Panc1 (cell line): Measurements from ENCODE around the gene CALM3. TPM values are rescaled to one million over a fixed set of nuclear protein-coding genes. Genes with fewer than 3 reads are reported as not detected.

Experiments
- ATAC-seq: fragments of 200-7000 bp; cut with Tn5 transposase; 2 replicates; pipeline ENCODE4 v1.9.1; 2020; ENCODE audit warnings: mild to moderate bottlenecking, moderate library complexity
- BruUV-seq: library from RNA; stranded (reverse); fragments of 400-500 nt; replicated peaks from 2 replicates; lab custom pipeline; 2021; lab: Mats Ljungman, UMichigan
- CTCF ChIA-PET: fragments of 300-600 bp; sonication (Branson Sonifier 250); formaldehyde crosslinking; loops from one replicate; lab custom pipeline; 2022; ENCODE audit warnings: antibody characterized with exemption; lab: Charles Lee
- POLR2A ChIA-PET: fragments of 300-600 bp; sonication (Branson Sonifier 250); formaldehyde crosslinking; loops from one replicate; lab custom pipeline; 2022; ENCODE audit warnings: antibody characterized with exemption; lab: Charles Lee
- DNase-seq: peaks from one replicate; pipeline ENCODE4 v3.0.0-alpha.2; 2010; ENCODE audit warnings: low read depth, low spot score
- H3K27ac ChIP-seq: 2 replicates; pipeline ENCODE4 v1.5.1; 2011; ENCODE audit warnings: mild to moderate bottlenecking, low read length, inconsistent platforms
- H3K27me3 ChIP-seq: fragments of 200-500 bp; sonication (Bioruptor generic); 2 replicates; pipeline ENCODE4 v1.6.0; 2014; ENCODE audit warnings: low read length, inconsistent platforms; ENCODE audit not compliant: control insufficient read depth, insufficient read depth
- H3K36me3 ChIP-seq: fragments of 200-500 bp; sonication (Bioruptor generic); 2 replicates; pipeline ENCODE4 v1.5.1; 2014; ENCODE audit warnings: inconsistent platforms, mild to moderate bottlenecking, low read length, moderate library complexity; ENCODE audit not compliant: control insufficient read depth, insufficient read depth
- H3K4me1 ChIP-seq: 2 replicates; pipeline ENCODE4 v1.5.1; 2011; ENCODE audit warnings: inconsistent platforms, mild to moderate bottlenecking, low read length, moderate library complexity; ENCODE audit not compliant: control insufficient read depth, insufficient read depth
- H3K4me3 ChIP-seq, 2 experiments: 2 replicates each; pipeline ENCODE4 v1.5.1; 2011 to 2012; ENCODE audit warnings: low read depth in 2 of 2, low read length in 2 of 2, mild to moderate bottlenecking in 2 of 2, inconsistent platforms in 1 of 2, moderate library complexity in 1 of 2
- H3K9me3 ChIP-seq: fragments of 200-500 bp; sonication (Bioruptor generic); 2 replicates; pipeline ENCODE4 v1.5.1; 2014; ENCODE audit warnings: low read depth, mild to moderate bottlenecking, inconsistent platforms, low read length, moderate library complexity; ENCODE audit not compliant: control insufficient read depth, insufficient read depth
- POLR2AphosphoS5 ChIP-seq: IDR thresholded peaks from 2 replicates; pipeline ENCODE4 v1.6.1; 2012; ENCODE audit warnings: mild to moderate bottlenecking, low read depth, low read length, moderate library complexity
- SIN3A ChIP-seq: IDR thresholded peaks from 2 replicates; pipeline ENCODE4 v1.6.1; 2012; ENCODE audit warnings: low read depth, mild to moderate bottlenecking, low read length, moderate library complexity, borderline replicate concordance; ENCODE audit not compliant: insufficient read depth
- TCF7L2 ChIP-seq: IDR thresholded peaks from 2 replicates; pipeline ENCODE4 v1.6.1; 2011; ENCODE audit warnings: mild to moderate bottlenecking, low read depth, low read length, inconsistent platforms
- in situ Hi-C: cut with HindIII; loops from 2 replicates; pipeline ENCODE4 v1.10.0; 2016; ENCODE audit warnings: low sequenced_read_pairs, low pct_unique_long_range_greater_than_20kb
- intact Hi-C: fragments of 100-400 bp; cut with micrococcal nuclease; formaldehyde crosslinking; loops from one replicate; pipeline ENCODE4 v1.10.0; 2022; ENCODE audit not compliant: unreplicated experiment
- total RNA-seq: library from RNA; stranded (reverse); gene quantifications from one replicate; pipeline ENCODE4 v1.2.1, GENCODE V29; 2021; ENCODE audit not compliant: unreplicated experiment
- TF ChIP-seq, protein P1 (sequence below): fragments of 450-650 bp; IDR thresholded peaks from 2 replicates; pipeline ENCODE4 v1.5.1; 2017; ENCODE audit warnings: mild to moderate bottlenecking
- TF ChIP-seq, protein P2 (sequence below), 2 experiments: IDR thresholded peaks; 2 replicates each; pipeline ENCODE4 v1.6.1; 2011 to 2012; ENCODE audit warnings: low read depth in 2 of 2, control low read depth in 1 of 2, low read length in 1 of 2, mild to moderate bottlenecking in 1 of 2, moderate library complexity in 1 of 2; ENCODE audit not compliant: insufficient read depth in 1 of 2

CALM3 gene
- total RNA-seq, 1 experiment from 2014 or later: 212 TPM

DNA sequence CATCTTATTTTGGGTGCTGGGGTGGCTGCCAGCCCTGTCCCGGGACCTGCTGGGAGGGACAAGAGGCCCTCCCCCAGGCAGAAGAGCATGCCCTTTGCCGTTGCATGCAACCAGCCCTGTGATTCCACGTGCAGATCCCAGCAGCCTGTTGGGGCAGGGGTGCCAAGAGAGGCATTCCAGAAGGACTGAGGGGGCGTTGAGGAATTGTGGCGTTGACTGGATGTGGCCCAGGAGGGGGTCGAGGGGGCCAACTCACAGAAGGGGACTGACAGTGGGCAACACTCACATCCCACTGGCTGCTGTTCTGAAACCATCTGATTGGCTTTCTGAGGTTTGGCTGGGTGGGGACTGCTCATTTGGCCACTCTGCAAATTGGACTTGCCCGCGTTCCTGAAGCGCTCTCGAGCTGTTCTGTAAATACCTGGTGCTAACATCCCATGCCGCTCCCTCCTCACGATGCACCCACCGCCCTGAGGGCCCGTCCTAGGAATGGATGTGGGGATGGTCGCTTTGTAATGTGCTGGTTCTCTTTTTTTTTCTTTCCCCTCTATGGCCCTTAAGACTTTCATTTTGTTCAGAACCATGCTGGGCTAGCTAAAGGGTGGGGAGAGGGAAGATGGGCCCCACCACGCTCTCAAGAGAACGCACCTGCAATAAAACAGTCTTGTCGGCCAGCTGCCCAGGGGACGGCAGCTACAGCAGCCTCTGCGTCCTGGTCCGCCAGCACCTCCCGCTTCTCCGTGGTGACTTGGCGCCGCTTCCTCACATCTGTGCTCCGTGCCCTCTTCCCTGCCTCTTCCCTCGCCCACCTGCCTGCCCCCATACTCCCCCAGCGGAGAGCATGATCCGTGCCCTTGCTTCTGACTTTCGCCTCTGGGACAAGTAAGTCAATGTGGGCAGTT, 8.6 kb downstream of the CALM3 start:
- CTCF ChIA-PET: no interaction called here
- Histone ChIP-seq H3K27ac (no peak overlapping the region), H3K4me1 (no peaks in the 10 kb centered on the region), H3K36me3 (peaks cover 5% of the 10 kb centered on the region), H3K9me3 (no peaks in the 10 kb centered on the region), H3K27me3 (no peaks in the 10 kb centered on the region), H3K4me3 (no peak overlapping the region)
- POLR2A ChIA-PET: no interaction called here
- no peak for ATAC-seq
- TSS peak; percentile 92 for BruUV-seq
- no peak for DNase-seq
- TF ChIP-seq, protein P1, sequence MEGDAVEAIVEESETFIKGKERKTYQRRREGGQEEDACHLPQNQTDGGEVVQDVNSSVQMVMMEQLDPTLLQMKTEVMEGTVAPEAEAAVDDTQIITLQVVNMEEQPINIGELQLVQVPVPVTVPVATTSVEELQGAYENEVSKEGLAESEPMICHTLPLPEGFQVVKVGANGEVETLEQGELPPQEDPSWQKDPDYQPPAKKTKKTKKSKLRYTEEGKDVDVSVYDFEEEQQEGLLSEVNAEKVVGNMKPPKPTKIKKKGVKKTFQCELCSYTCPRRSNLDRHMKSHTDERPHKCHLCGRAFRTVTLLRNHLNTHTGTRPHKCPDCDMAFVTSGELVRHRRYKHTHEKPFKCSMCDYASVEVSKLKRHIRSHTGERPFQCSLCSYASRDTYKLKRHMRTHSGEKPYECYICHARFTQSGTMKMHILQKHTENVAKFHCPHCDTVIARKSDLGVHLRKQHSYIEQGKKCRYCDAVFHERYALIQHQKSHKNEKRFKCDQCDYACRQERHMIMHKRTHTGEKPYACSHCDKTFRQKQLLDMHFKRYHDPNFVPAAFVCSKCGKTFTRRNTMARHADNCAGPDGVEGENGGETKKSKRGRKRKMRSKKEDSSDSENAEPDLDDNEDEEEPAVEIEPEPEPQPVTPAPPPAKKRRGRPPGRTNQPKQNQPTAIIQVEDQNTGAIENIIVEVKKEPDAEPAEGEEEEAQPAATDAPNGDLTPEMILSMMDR: no peak
- TF ChIP-seq, protein P2, sequence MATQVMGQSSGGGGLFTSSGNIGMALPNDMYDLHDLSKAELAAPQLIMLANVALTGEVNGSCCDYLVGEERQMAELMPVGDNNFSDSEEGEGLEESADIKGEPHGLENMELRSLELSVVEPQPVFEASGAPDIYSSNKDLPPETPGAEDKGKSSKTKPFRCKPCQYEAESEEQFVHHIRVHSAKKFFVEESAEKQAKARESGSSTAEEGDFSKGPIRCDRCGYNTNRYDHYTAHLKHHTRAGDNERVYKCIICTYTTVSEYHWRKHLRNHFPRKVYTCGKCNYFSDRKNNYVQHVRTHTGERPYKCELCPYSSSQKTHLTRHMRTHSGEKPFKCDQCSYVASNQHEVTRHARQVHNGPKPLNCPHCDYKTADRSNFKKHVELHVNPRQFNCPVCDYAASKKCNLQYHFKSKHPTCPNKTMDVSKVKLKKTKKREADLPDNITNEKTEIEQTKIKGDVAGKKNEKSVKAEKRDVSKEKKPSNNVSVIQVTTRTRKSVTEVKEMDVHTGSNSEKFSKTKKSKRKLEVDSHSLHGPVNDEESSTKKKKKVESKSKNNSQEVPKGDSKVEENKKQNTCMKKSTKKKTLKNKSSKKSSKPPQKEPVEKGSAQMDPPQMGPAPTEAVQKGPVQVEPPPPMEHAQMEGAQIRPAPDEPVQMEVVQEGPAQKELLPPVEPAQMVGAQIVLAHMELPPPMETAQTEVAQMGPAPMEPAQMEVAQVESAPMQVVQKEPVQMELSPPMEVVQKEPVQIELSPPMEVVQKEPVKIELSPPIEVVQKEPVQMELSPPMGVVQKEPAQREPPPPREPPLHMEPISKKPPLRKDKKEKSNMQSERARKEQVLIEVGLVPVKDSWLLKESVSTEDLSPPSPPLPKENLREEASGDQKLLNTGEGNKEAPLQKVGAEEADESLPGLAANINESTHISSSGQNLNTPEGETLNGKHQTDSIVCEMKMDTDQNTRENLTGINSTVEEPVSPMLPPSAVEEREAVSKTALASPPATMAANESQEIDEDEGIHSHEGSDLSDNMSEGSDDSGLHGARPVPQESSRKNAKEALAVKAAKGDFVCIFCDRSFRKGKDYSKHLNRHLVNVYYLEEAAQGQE (IDR thresholded peaks at IDR 0.05; ENCODE audit: insufficient read depth in 1 of 2, low read depth in 2 of 2, low read length in 1 of 2): no peak
- TF ChIP-seq SIN3A (no peak), TCF7L2 (no peak), POLR2AphosphoS5 (no peak)
- intact Hi-C loops: no loop called here
- in situ Hi-C loops: no loop called here

DNA sequence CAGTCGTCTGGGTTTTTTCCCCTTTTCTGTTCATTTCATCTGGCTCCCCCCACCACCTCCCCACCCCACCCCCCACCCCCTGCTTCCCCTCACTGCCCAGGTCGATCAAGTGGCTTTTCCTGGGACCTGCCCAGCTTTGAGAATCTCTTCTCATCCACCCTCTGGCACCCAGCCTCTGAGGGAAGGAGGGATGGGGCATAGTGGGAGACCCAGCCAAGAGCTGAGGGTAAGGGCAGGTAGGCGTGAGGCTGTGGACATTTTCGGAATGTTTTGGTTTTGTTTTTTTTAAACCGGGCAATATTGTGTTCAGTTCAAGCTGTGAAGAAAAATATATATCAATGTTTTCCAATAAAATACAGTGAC, 9.3 kb downstream of the CALM3 start:
- Histone ChIP-seq H3K27ac (no peak overlapping the region), H3K4me1 (no peaks in the 10 kb centered on the region), H3K9me3 (no peaks in the 10 kb centered on the region), H3K27me3 (no peaks in the 10 kb centered on the region), H3K4me3 (no peak overlapping the region), H3K36me3 (peaks cover 5% of the 10 kb centered on the region)
- DNase-seq: no peak
- TF ChIP-seq SIN3A: 0 out of 2 replicates have a peak, but pooled peaks have one; percentile 17
- TF ChIP-seq, protein P1: no peak
- in situ Hi-C loops: no loop called here
- intact Hi-C loops: no loop called here
- ATAC-seq: no peak
- BruUV-seq: no TSS peak
- POLR2A ChIA-PET: interaction anchor here (0.7 kb wide), 1 partner anchor 503 kb away, joined by 3 read pairs; no protein-coding TSS in a partner anchor
- CTCF ChIA-PET: interaction anchor here (2.6 kb wide), 1 partner anchor 51 kb away, joined by 10 read pairs; the partner anchor contains the start of gene DACT3
